WI38 (cell line): ENCODE measurements around the gene ERCC3.
"Not testable (repeated sequence)": the region's sequence is repeated elsewhere in the genome, so short reads cannot be mapped to it uniquely, and the experiment has no call there.

ENCODE experiments used
- H3K4me3 ChIP-seq: 2 replicates; pipeline ENCODE4 v1.5.1; 2011; ENCODE audit warnings: low read depth, mild to moderate bottlenecking, control low read depth, low read length
- TF ChIP-seq, protein P1 (sequence below): IDR thresholded peaks from 2 replicates; pipeline ENCODE4 v1.5.1; 2012; ENCODE audit warnings: low read depth, mild to moderate bottlenecking, control low read depth, low read length

ERCC3 gene

DNA sequence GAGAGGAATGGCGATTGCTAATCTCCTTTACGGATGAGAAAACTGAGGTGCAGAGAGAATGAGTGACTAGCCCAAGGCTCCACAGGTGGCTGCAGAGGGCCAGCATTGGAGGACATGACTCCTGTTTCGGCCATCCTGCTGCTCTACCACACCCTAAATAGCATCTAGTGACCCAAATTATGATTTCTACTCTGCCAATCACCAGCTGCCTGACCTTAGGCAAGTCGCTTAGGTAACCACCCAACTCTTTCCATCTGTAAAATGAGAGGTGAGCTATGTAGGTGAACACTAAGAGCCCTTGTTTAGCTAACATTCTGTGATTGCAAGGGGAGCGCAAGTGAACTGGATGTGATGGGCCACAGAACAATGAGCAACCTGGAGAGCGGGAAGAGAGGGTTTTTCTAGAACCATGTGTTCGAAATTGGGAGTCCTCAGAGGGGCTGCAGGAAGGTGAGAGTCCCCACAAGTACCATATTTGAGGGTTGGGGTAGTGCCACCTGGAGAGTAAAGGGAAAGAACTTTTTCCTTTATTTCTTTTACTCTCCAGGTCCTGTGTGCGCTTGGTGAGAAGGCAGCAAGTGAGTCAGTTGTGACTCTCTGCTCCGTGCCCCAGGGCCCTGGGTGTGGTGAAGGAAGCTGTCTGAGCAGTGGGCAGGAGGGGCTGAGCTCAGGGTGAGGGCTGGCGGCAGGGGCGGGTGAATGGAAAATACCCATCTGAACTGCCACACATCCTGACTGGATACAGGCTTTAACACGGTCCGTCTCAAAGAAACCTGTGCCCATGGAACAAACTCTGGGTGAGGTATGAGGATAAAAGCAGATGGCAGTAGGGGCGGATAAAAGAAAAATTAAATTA, 76.2 kb downstream of the ERCC3 start:
- TF ChIP-seq, protein P1, sequence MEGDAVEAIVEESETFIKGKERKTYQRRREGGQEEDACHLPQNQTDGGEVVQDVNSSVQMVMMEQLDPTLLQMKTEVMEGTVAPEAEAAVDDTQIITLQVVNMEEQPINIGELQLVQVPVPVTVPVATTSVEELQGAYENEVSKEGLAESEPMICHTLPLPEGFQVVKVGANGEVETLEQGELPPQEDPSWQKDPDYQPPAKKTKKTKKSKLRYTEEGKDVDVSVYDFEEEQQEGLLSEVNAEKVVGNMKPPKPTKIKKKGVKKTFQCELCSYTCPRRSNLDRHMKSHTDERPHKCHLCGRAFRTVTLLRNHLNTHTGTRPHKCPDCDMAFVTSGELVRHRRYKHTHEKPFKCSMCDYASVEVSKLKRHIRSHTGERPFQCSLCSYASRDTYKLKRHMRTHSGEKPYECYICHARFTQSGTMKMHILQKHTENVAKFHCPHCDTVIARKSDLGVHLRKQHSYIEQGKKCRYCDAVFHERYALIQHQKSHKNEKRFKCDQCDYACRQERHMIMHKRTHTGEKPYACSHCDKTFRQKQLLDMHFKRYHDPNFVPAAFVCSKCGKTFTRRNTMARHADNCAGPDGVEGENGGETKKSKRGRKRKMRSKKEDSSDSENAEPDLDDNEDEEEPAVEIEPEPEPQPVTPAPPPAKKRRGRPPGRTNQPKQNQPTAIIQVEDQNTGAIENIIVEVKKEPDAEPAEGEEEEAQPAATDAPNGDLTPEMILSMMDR = no peak
- no peak overlapping the region for H3K4me3 ChIP-seq

DNA sequence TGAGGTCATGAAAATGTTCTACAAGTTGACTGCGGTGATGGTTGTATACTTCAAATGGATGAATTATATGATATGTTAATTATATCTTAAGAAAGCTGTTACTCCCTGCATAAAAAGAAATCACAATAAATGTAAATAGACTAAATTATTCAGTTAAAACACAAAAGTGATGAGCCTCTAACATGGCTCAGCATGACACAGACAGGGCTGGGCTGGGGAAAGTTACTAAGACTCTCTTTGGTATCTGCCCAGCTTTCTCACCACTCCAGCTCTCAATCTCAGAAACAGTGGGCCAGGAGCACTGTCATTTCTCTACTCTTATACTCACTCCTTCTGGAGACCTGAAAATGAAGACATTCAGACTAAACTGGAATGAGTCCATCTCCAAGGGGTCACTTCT, 77.4 kb downstream of the ERCC3 start:
- H3K4me3 ChIP-seq = no peak overlapping the region
- TF ChIP-seq, protein P1 = no peak

DNA sequence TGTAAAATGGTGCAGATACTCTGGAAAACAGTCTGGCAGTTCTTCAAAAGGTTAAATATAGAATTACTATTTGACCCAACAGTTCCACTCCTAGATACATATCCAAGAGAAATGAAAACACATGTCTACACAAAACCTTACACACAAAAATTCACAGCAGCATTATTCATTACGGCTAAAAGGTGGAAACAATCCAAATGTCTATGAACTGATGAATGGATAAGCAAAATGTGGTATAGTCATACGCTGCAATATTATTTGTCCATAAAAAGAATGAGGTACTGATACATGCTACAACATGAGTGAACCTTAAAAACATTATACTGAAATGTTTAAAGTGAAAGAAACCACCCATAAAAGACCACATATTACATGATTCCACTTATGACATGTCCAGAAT, 77.8 kb downstream of the ERCC3 start:
- TF ChIP-seq, protein P1 = no peak
- no peak overlapping the region for H3K4me3 ChIP-seq

DNA sequence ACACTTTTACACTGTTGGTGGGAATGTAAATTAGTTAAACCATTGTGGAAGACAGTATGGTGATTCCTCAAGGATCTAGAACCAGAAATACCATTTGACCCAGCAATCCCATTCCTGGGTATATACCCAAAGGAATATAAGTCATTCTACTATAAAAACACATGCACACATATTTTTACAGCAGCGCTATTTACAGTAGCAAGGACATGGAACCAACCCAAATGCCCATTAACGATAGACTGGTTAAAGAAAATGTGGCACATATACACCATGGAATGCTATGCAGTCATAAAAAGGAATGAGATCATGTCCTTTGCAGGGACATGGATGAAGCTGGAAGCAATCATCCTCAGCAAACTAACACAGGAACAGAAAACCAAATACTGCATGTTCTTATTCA, 79.7 kb downstream of the ERCC3 start:
- not testable (repeated sequence) for H3K4me3 ChIP-seq

DNA sequence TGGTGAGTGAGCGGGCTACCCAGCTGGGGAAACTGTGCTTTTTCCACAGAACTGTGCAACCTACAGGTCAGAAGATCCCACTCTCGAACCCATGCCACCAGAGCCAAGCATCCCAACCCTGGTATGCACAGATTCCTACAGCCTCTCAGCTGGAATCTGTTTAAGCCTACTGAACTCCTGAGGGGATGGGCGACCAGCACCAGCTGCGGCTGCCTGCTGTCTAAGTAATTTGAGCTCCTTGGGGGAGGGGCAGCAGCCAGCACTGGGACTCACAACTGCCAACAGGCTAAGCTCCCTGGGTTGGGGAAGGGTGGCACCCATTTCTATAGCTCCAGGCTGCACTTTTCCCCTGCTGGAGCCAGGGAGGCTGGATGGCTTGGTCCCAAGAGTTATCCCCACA, 85.6 kb downstream of the ERCC3 start:
- TF ChIP-seq, protein P1 = no peak

More for the DNA sequence above, 85.6 kb downstream of the ERCC3 start:
- H3K4me3 ChIP-seq = no peak overlapping the region
